Osteocyte (in vitro differentiated cells): ENCODE measurements around the gene ETFA. TPM values are rescaled to one million over a fixed set of nuclear protein-coding genes. Genes with fewer than 3 reads are reported as not detected.

Experiments used
- DNase-seq: peaks from one replicate; pipeline ENCODE4 v3.0.0; 2021; ENCODE audit warnings: mixed read lengths; ENCODE audit not compliant: unreplicated experiment; ENCODE audit errors: extremely low spot score
- H3K27ac Mint-ChIP-seq: one replicate; pipeline ENCODE4 v1.8.0; 2021; ENCODE audit warnings: mild to moderate bottlenecking, mixed read lengths; ENCODE audit not compliant: unreplicated experiment
- H3K27me3 Mint-ChIP-seq: one replicate; pipeline ENCODE4 v1.8.0; 2021; ENCODE audit warnings: mixed read lengths; ENCODE audit not compliant: unreplicated experiment
- H3K36me3 Mint-ChIP-seq: one replicate; pipeline ENCODE4 v1.8.0; 2021; ENCODE audit warnings: mixed read lengths; ENCODE audit not compliant: unreplicated experiment
- H3K4me1 Mint-ChIP-seq: one replicate; pipeline ENCODE4 v1.8.0; 2021; ENCODE audit warnings: mixed read lengths; ENCODE audit not compliant: unreplicated experiment
- H3K4me3 Mint-ChIP-seq: one replicate; pipeline ENCODE4 v1.8.0; 2021; ENCODE audit warnings: mild to moderate bottlenecking, moderate library complexity, mixed read lengths; ENCODE audit not compliant: unreplicated experiment
- H3K9me3 Mint-ChIP-seq: one replicate; pipeline ENCODE4 v1.8.0; 2021; ENCODE audit warnings: mixed read lengths; ENCODE audit not compliant: unreplicated experiment
- CTCF ChIP-seq: fragments of 200-600 bp; sonication (generic); IDR thresholded peaks from 2 replicates; pipeline ENCODE4 v1.5.0; 2021; ENCODE audit warnings: antibody characterized with exemption, mild to moderate bottlenecking, moderate library complexity
- total RNA-seq: library from RNA; stranded (reverse); gene quantifications from 2 replicates; pipeline ENCODE4 v1.2.1, GENCODE V29; 2021

The ETFA gene
- total RNA-seq, 1 donor from 2014 or later, result 98.2 TPM

GRCh38 chr15:76190751-76191538, 120.3 kb downstream of the ETFA start:
- no peaks in the 10 kb centered on the region for H3K36me3 Mint-ChIP-seq
- peak overlapping the region; percentile 30 for H3K4me3 Mint-ChIP-seq
- H3K27ac Mint-ChIP-seq, result no peak overlapping the region
- H3K4me1 Mint-ChIP-seq, result peaks cover 5% of the 10 kb centered on the region
- peak; percentile 91 for DNase-seq
- H3K9me3 Mint-ChIP-seq, result no peaks in the 10 kb centered on the region
- peak; percentile 94 for TF ChIP-seq CTCF
- peaks cover 19% of the 10 kb centered on the region for H3K27me3 Mint-ChIP-seq

DNA sequence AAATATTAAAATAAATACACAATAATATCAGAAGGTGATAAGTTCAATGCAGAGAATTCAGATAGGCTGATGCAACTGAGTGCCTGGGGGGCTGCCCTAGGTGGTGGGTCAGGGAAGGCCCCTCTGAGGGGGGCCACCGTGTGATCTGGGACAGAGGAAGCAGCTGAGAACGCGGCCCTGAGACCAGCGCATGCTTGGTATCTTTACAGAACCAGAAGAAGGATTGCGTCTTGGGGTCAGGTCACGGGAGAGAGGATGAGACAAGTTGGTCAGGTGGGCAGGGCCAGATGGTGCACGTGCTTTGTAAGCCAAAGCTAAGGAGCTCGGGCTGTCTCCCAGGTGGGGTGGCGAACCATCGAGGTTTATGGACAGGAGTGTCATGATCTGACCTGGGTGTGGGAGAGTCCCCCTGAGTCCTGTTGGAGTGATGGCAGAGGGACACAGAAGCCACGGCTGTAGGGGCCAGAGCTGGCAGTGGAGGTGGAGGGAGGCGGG, 121.2 kb downstream of the ETFA start:
- peaks cover 5% of the 10 kb centered on the region for H3K4me1 Mint-ChIP-seq
- H3K9me3 Mint-ChIP-seq, result no peaks in the 10 kb centered on the region
- no peak overlapping the region for H3K27ac Mint-ChIP-seq
- TF ChIP-seq CTCF, result no peak
- H3K36me3 Mint-ChIP-seq, result no peaks in the 10 kb centered on the region
- H3K4me3 Mint-ChIP-seq, result peak overlapping the region; percentile 1
- no peak for DNase-seq
- peaks cover 19% of the 10 kb centered on the region for H3K27me3 Mint-ChIP-seq

DNA sequence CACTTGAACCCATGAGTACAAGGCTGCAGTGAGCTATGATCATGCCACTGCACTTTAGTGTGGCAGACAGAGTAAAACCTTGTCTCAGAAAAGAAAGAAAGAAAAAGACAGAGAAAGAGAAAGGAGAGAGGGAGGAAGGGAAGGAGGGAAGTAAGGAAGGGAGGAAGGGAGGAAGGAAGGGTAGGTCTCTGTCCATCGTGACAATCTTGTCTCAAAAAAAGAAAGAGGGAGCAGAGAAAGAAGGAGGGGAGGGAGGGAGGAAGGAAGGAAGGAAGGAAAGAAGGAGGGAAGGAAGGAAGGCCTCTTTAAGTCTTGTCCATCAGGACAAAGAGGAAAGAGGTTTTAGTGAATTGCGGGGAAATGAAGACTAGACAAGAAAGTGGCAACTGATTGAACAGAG, 122.2 kb downstream of the ETFA start:
- Mint-ChIP-seq H3K27me3 (peaks cover 19% of the 10 kb centered on the region), H3K4me3 (no peak overlapping the region), H3K9me3 (no peaks in the 10 kb centered on the region), H3K36me3 (no peaks in the 10 kb centered on the region), H3K4me1 (peaks cover 5% of the 10 kb centered on the region), H3K27ac (no peak overlapping the region)
- DNase-seq, result no peak
- no peak for TF ChIP-seq CTCF

DNA sequence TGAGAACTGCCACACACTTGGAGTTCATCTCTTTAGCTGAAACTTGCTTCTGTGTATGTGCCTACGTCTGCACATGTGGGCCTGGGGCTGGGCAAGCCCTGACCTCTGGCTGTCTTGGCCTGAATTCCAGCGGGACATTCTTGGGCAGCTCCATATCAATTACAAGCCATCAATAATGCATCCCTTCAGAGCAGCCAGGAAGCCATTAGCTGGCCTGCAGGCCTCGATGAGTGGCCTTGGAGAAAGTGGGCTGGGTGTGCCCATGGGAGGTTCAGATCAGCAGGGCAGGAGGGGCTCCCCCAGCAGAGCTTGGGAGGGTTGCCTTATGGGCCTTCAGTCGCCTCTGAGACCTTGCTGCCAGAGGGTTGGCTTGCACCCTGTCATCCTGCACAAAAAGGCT, 124.1 kb downstream of the ETFA start:
- Mint-ChIP-seq H3K4me1 (peaks cover 5% of the 10 kb centered on the region), H3K36me3 (no peaks in the 10 kb centered on the region), H3K27ac (no peak overlapping the region), H3K27me3 (peaks cover 19% of the 10 kb centered on the region), H3K9me3 (no peaks in the 10 kb centered on the region), H3K4me3 (no peak overlapping the region)
- DNase-seq, result no peak
- no peak for TF ChIP-seq CTCF

GRCh38 chr15:76185716-76186115, 125.6 kb downstream of the ETFA start:
- peak; percentile 47 for TF ChIP-seq CTCF
- Mint-ChIP-seq H3K36me3 (no peaks in the 10 kb centered on the region), H3K27me3 (peaks cover 19% of the 10 kb centered on the region), H3K27ac (no peak overlapping the region), H3K4me1 (peaks cover 3% of the 10 kb centered on the region), H3K9me3 (no peaks in the 10 kb centered on the region), H3K4me3 (no peak overlapping the region)
- DNase-seq, result no peak
